ENCODE measurements around the gene STK4.
"Not testable (repeated sequence)": the region's sequence is repeated elsewhere in the genome, so short reads cannot be mapped to it uniquely, and the experiment has no call there.

STK4 gene

DNA sequence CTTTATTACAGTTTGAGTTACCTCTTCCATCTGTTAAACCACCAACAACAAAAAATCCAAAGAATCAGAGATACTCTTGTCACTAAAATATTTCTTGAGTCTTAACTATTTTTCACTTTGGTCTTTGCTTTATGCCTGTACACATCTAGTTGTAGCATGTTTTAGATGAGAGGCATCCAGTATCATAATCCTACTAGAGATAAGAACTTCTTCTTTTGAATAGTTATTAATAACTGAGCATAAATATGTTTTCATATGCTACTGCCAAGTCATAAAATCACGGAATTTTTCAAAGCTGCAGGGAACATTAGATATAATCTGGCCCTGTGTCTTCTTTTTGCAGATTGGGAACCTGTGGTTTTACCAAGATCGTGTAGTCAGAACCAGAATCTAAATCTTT, 55.3 kb downstream of the STK4 start:
- no peak for DNase-seq (ENCODE audit: low read depth in 2 of 3, low spot score in 1 of 3)

DNA sequence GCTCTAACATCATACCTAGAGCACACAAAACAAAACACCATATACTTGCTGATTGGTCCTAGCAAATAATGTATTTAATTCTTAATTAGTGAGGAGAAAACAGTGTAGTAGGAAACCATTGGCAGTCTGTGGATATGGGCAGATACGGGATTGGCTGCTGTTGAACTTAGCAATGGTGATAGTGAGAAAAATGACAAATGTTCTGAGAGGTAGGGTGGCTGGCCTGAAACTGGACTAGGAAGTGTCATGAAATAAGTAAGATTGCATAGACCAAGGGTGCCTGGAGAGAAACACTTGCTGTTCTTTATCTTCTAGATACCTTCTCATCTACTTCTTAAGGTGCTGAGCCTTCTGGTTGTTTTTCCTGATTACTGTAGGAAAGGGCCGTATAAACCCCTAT, 56.8 kb downstream of the STK4 start:
- not testable (repeated sequence) for DNase-seq (ENCODE audit: low read depth in 2 of 3, low spot score in 1 of 3)

DNA sequence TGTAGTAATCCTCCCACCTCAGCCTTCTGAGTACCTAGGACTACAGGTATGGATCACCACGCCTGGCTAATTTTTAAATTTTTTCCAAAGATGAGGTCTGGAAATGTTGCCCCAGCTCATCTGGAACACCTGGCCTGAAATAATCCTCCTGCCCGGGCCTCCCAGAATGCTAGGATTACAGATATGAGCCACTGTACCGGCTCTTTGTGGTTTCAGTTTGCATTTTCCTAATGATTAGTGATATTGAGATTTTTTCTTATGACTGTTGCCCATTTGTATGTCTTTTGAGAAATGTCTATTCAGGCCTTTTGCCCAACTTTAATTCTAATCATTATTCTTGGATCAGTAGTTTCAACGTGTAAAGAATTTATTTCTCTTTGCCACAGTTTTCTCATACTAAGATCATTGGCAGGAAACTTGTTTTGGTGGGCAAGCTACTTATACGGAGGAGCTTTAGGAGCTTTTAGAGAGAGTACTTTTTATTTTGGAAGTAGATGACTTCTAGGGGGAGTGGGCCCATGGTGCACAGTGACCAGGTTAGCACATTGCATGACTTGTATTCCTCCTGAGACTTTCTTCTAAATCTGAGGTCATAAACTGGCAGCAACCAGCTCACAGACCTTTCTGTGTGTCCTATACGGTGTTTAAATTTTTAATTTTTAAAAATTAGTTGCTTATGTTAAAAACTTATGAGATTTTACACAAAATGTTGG, 62.3 kb downstream of the STK4 start:
- no peak for DNase-seq (ENCODE audit: low read depth in 2 of 3, low spot score in 1 of 3)

DNA sequence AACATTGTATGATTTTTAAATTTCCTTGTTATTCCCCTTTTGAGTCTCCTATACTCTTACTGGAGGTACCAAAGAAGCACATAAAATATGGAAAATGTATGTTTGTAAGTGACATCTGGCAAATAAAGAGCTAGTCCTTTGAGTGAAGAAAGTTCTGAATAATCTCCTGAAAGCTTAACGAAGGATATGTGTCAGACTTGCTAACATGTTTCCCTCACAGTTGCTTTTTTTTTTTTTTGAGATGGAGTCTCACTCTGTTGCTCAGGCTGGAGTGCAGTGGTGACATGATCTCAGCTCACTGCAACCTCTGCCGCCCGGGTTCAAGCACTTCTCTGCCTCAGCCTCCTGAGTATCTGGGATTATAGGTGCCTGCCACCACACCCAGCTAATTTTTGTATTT, 63.6 kb downstream of the STK4 start:
- DNase-seq (ENCODE audit: low read depth in 2 of 3, low spot score in 1 of 3), result no peak

DNA sequence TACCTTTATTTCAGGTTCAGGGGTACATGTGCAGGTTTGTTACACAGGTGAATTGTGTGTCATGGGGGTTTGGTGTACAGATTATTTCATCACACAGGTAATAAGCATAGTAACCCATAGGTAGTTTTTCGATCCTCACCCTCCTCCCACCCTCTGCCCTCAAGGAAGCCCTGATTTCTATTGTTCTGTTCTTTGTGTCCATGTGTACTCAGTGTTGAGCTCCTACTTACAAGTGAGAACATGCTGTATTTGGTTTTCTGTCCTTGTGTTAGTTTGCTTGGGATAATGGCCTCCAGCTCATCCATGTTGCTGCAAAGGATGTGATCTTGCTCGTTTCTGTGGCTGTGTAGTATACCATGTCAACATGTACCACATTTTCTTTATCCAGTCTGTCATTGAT, 66.0 kb downstream of the STK4 start:
- no peak for DNase-seq (ENCODE audit: low read depth in 2 of 3, low spot score in 1 of 3)

DNA sequence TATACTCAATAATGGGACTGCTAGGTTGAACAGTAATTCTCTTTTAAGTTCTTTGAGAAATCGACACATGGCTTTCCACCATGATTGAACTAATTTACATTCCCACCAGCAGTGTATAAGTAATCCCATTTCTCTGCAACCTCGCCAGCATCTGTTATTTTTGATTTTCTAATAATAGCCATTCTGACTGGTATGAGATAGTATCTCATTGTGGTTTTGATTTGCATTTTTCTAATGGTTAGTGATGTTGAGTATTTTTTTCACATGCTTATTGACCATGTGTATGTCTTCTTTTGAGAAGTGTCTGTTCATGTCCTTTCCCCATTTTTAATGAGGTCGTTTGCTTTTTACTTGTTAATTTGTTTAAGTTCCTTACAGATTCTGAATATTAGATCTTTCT, 66.5 kb downstream of the STK4 start:
- no peak for DNase-seq (ENCODE audit: low read depth in 2 of 3, low spot score in 1 of 3)

DNA sequence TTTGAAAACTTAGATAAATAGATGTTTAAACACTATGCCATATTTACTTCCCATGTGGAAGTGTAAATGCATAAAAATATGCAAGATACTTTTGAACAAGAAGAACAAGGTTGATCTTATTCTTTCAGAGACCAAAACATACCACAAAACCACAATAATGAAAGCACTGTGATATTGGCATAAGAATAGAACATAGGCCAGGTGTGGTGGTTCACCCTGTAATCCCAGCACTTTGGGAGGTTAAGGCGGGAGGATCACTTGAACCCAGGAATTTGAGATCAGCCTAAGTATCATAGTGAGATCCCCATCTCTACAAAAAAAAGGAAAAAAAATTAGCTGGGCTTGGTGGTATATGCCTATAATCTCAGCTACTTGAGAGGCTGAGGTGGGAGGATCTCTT, 68.1 kb downstream of the STK4 start:
- DNase-seq (ENCODE audit: low read depth in 2 of 3, low spot score in 1 of 3), result no peak

DNA sequence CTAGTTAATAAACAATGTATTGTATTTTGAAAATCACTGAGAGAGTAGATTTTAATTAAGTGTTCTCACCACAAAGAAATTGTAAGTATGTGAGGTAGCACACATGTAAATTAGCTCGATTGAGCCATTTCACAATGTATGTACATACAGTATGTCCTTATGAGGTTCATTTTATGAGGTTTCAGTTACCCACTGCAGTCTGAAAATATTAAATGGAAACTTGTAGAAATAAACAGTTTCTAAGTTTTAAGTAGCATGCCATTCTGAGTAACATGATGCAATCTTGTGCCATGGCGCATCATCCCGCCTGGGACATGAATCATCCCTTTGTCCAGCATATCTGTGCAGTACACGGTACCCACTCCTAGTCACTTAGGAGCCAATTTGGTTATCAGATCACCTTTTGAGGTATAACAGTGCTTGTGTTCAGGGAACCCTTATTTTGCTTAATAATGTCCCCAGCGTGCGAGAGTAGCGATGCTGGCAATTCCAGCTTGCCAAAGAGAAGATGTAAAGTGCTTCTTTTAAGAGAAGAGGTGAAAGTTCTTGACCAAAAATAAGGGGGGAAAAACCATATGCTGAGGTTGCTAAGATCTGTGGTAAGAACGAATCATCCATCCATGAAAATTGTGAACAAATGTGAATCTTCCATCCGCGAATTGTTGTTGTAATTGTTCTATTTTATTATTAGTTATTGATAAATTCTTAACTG, 69.9 kb downstream of the STK4 start:
- peak; percentile 40 to 53 (median 40) for DNase-seq (ENCODE audit: low read depth in 2 of 3, low spot score in 1 of 3)

DNA sequence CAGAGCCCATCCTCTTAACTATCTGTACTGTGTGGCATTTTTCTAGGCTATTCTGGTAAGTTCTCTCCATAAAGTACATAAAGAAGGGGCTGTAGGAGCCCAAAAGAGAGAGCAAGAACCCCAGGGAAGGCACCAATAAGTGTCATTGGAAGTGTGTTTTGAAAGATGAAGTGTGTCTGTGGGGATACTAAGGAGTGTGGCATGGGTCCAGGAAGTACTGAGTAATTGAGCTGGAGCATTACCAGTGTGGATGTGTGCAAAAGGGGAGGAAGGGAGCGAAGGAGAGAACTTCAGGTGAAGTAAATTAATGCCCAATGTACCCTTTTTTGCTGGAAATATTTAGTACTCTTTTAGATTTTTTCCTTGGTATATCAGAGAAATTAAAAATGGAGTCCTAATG, 70.7 kb downstream of the STK4 start:
- DNase-seq (ENCODE audit: low read depth in 2 of 3, low spot score in 1 of 3), result no peak

DNA sequence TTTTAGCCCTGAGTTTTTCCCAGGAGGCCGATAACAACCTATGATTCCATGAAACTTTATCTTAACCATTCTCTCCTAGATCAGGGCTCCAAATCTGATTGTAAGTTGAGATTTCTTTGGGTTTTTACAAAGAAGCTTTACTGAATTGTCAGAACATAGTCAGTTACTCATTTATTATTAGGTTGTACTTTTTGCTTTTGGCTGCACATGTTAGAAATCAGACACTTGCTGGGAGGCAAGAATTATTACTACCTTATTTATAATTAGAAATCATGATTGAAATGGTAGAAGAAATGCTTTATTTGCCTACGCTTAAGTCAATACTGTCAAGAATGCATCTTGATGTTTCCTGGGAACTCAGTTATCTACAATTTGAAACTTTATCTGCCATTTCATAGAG, 71.3 kb downstream of the STK4 start:
- DNase-seq (ENCODE audit: low read depth in 2 of 3, low spot score in 1 of 3), result no peak

DNA sequence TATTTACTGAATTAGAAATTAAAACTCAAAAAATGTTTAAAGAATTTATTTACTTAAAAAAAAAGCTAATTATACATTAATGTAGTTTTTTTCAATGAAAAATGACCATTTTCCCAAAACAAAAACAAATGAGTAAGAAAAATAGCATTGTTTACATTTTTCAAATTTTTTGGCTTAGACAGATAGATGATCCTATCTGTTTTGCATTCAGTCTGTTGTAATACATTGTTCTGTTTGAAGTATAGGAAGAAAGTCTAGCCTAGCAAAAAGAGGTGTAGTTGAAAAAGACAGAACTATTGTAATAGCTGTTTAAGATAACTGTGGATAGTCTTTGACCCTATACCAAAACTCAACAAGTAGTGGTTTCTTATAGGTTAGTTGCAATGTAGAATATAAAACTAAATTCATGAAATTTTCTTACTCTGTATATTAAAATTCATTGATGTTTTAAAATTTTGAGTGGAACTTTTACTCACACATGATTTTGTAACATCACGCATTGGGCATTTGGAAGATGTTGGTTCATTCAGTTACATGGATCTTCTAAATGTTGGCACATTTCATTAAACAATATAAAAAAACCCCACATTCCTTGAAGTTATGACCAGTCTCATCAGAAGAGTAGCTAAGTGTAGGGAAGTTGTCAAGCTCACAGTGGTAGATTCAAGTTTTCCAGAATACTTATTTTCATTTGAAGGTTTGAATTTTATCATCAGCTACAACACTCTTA, 72.6 kb downstream of the STK4 start:
- DNase-seq (ENCODE audit: low read depth in 2 of 3, low spot score in 1 of 3), result no peak

DNA sequence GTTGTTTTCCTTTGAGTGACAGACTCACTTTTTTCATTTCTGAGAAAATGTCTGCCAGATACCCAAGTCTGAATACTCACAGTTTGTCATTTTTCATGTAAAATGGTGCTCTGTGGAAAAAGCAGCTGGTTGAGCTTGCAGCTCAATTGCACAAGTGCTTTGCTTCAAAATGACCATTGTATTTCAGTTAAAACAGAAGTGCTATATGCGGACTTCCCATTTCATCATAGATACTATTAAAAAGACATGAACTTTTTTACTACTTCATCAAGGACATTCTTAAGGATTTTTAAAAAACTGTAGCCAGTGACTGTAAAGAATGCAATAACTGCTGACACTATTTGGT, 73.1 kb downstream of the STK4 start:
- no peak for DNase-seq (ENCODE audit: low read depth in 2 of 3, low spot score in 1 of 3)

DNA sequence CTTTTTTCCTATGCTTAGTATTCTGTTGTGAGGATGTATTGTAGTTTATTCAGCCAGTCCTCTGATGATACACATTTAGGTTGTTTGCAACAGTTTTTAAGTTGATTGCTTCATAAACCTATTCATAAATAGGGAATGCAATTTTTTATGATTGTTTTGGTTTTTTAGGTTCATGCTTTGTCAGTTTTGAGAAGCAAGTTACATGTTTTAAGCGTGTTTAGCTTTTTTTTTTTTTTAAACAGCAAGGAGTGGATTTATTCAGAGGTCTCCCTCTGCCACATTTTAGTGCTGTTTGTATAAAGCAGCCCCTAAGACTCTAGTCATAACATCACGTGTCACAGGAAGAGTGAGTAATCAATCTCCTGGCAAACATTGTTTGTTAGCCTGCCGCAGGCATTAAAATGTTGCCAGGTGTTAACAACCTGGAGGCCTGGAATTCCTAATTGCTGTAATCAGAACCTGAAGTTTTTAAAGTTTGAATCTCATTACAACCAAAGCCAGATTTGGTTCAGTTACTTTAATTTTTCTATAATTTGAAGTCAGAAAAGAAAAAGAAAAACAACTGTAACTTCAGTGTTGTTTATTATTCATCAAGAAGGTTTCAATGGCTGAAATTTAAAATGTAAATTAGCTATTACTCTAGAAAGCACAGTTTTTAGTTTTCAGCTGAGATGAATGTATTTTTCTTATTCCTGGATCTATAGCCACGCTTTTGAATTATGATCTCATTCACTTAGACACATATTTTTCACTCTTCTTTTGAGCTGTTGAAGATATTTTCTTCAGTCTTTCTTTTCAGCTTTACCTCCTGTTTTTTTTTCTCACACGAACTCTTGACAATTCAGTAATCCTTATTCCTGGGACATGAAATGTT, 75.4 kb downstream of the STK4 start:
- no peak for DNase-seq (ENCODE audit: low read depth in 2 of 3, low spot score in 1 of 3)

DNA sequence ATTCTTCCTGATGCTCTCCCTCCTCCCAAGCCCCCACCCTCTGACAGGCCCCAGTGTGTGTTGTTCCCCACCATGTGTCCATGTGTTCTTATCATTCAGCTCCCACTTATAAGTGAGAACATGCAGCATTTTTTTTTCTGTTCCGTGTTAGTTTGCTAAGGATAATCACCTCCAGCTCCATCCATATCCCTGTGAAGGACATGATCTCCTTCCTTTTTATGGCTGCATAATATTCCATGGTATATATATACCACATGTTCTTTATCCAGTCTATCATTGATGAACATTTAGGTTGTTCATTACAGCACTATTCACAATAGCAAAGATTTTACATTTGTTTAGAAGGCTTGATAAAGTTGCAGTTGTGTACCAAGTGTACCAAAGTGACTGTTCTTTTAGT, 76.7 kb downstream of the STK4 start:
- DNase-seq (ENCODE audit: low read depth in 2 of 3, low spot score in 1 of 3), result no peak

DNA sequence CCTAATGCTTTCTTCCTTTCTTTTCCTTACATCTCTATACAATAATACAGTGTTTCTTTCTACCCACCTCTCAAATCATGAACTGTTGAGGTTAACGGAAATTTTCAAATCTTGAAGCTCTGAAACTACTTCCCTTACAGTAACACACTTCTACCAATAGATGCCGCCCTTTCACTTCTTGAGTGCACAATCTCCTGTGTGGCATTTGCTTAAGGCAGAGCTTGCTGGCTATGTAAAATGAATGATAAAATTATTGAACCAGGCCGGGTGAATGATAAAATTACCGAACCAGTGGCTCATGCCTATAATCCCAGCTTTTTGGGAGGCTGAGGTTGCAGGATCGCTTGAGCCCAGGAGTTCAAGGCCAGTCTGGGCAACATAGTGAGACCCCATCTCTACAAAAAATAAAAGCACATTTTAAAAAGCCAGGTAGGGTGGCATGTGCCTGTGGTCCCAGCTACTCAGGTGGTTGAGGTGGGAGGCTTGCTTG, 77.8 kb downstream of the STK4 start:
- DNase-seq (ENCODE audit: low read depth in 2 of 3, low spot score in 1 of 3), result peak in 1 of 3 donors; percentile 45

DNA sequence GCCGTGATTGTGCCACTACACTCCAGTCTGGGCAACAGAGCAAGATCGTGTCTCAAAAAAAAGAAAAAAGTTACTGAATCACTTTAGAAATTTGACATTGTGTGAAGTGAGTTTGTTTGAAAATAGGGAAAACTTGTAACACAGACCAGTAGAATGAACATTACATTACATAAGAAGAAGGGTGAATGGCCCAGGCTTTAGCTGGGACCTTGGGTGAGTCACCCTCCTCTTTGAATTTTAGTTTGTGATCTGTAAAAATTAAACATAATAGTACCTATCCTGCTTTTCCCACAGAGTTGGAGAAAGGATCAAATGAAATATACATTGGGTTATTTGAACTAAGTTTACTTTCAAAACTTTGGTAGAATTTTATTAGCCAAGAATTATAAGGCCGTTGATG, 78.3 kb downstream of the STK4 start:
- no peak for DNase-seq (ENCODE audit: low read depth in 2 of 3, low spot score in 1 of 3)

DNA sequence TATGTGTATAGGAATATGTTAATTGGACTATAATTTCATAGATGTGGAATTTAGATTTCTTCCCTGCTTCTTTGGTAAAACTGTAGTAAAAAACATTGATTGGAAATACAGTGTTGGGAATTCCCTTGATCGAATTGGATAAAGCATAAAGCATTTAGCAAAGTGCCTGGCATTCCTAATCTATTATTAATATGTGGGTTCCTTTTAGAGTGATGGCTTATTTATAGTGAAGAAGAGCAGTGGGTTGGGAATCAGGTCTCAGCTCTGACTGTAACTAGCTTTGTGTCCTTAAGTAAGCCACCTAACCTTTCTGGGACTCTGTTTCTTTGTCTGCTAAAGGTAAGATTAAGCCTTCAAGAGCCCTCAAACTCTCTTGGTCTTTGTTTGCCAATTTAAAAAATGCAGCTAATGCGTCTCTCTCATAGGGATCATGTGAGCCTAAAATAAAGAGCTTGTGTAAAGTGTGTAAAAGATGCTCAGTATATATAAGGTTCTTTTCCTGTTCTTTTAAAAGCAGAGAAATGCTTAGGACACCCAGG, 81.3 kb downstream of the STK4 start:
- no peak for DNase-seq (ENCODE audit: low read depth in 2 of 3, low spot score in 1 of 3)

DNA sequence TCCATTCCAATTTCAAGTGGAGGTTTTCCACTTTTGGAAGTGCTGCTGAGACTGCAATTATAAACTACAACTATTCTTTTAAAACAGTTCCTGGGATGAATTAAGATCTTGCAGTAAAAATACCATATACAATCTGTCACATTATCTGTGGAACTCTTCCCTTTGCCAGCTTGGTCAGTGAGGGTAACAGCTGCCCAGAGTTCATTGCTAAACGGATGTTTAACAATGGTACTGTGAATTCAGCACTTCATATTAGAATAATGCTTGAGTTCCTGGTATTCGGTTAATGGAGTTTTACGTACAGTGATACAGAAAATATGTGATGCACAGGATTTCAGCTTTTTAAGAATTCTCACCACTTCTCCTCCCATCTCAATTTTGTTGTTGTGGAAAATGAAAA, 83.1 kb downstream of the STK4 start:
- DNase-seq (ENCODE audit: low read depth in 2 of 3, low spot score in 1 of 3), result no peak

DNA sequence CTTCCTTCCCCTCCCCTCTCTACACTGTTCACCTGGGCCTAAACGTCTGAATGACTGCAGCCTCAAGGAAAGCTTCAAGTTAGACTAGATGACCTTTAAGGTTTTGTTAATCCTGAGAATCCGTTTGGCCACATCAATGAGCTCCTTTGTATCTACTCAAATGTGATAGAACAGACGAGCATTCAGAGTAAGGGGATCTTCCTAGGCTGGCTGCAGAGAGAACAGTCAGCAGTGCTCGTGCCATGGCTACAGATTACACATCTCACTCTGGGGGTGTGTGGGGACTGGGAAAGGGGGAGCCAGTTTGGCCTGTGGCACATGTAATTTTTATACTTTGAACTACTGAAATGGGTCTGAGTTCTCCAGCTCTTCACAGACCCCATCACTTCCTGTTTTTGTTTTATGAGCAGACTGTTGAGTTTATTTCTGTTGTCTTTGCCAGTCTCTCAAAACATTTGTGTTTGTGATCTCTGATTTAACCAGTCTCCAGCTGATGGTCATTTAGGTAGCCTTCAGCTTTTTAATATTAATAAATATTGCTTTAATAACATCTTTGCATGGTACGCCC, 83.7 kb downstream of the STK4 start:
- DNase-seq (ENCODE audit: low read depth in 2 of 3, low spot score in 1 of 3), result no peak

DNA sequence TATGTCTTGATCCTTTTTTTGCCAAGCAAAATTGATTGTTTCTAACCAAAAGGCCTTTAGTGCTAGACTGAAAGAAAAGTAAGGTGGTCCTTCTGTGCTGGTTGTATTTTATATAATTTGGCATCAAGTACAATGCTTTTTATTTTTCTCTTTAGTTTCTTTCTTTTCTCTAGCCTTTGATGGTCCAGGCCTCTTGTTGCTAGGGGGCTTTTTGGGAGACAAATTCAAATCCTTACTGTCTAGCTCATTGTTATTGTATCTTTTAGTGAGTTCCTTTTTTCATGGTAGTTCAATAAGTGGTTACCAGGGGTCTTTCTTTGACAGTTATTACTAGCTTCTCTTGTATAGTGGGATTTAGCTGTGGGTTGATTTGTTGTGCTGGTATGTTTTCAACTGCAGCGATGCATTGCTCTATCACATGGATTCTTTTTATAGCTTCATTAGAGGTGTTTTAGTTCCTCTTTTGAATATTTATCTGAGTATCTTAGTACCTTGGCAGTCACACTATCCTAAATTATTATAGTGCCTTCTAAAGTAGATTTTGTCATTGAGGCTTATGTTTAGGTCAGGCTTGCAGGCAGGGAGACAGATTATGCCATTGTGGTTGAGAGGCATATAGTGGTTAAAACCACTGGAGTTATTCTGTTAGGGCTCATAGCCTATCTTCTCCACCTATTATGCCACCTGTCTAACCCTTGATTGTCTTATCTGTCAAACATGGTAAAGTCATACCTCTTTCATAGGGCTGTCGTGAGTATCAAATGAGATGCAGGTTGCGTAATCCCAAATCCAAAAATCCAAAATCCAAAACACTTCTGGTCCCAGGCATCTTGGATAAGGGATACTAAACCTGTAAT, 85.1 kb downstream of the STK4 start:
- DNase-seq (ENCODE audit: low read depth in 2 of 3, low spot score in 1 of 3), result no peak

All from stimulated activated CD4-positive, alpha-beta T cell treated with anti-CD3 and anti-CD28 coated beads, Interleukin-12 subunit alpha, Interleukin-12 subunit beta, amount 100 ng/mL, for 48 hours (primary cell).